CD4-positive, alpha-beta T cell (primary cell): ENCODE measurements around the gene RDH5. TPM values are rescaled to one million over a fixed set of nuclear protein-coding genes. Genes with fewer than 3 reads are reported as not detected.
"Not testable (repeated sequence)": the region's sequence is repeated elsewhere in the genome, so short reads cannot be mapped to it uniquely, and the experiment has no call there.

Experiments
- ATAC-seq: fragments of 200-7000 bp; cut with Tn5 transposase; one replicate; pipeline ENCODE4 v1.10.0; 2022; ENCODE audit warnings: mild to moderate bottlenecking; ENCODE audit not compliant: poor library complexity
- CTCF ChIA-PET: fragments of 350-600 bp; sonication (Branson Sonifier 250); formaldehyde crosslinking; loops from one replicate; lab custom pipeline; 2021; ENCODE audit warnings: antibody characterized with exemption, inconsistent platforms; lab: Charles Lee
- POLR2A ChIA-PET: fragments of 350-600 bp; sonication (Branson Sonifier 250); formaldehyde crosslinking; loops from one replicate; lab custom pipeline; 2021; ENCODE audit warnings: antibody characterized with exemption, inconsistent platforms; lab: Charles Lee
- DNase-seq, 14 experiments: peaks; one replicate each; pipeline ENCODE4 v3.0.0-alpha.2; 2013 to 2020; ENCODE audit warnings: mixed read lengths in 2 of 14
- H3K27ac ChIP-seq, 2 donors: one replicate each; pipeline versions ENCODE4 v1.5.1 to v1.7.0; 2013; ENCODE audit warnings: low read length in 2 of 2, low read depth in 1 of 2, mild to moderate bottlenecking in 1 of 2
- H3K27me3 ChIP-seq, 2 experiments: 1 replicate in 1 of 2; 2 replicates in 1 of 2; pipeline versions ENCODE4 v1.6.1 to v1.7.0; 2013; ENCODE audit warnings: low read length in 2 of 2, control low read depth in 1 of 2, mild to moderate bottlenecking in 1 of 2, moderate library complexity in 1 of 2; ENCODE audit not compliant: insufficient read depth in 2 of 2, control insufficient read depth in 1 of 2
- H3K36me3 ChIP-seq: one replicate; pipeline ENCODE4 v1.6.1; 2013; ENCODE audit warnings: low read length, control low read depth; ENCODE audit not compliant: insufficient read depth
- H3K4me1 ChIP-seq: one replicate; pipeline ENCODE4 v1.6.1; 2013; ENCODE audit warnings: low read length, control low read depth; ENCODE audit not compliant: insufficient read depth
- H3K4me3 ChIP-seq: one replicate; pipeline ENCODE4 v1.5.1; 2013; ENCODE audit warnings: mild to moderate bottlenecking, low read length, moderate library complexity
- H3K9me3 ChIP-seq, 2 experiments: 1 replicate in 1 of 2; 2 replicates in 1 of 2; pipeline versions ENCODE4 v1.6.1 to v1.7.0; 2013; ENCODE audit warnings: low read length in 2 of 2, mild to moderate bottlenecking in 2 of 2, control low read depth in 1 of 2, moderate library complexity in 1 of 2; ENCODE audit not compliant: control insufficient read depth in 1 of 2, insufficient read depth in 1 of 2
- H3K27ac Mint-ChIP-seq: one replicate; pipeline ENCODE4 v1.8.0; 2020; ENCODE audit warnings: mixed read lengths
- H3K27me3 Mint-ChIP-seq: one replicate; pipeline ENCODE4 v1.8.0; 2021; ENCODE audit warnings: mixed read lengths
- H3K36me3 Mint-ChIP-seq: one replicate; pipeline ENCODE4 v1.8.0; 2021; ENCODE audit warnings: low read depth, mixed read lengths
- H3K4me1 Mint-ChIP-seq: one replicate; pipeline ENCODE4 v1.8.0; 2021; ENCODE audit warnings: low read depth, mixed read lengths
- H3K4me3 Mint-ChIP-seq: one replicate; pipeline ENCODE4 v1.8.0; 2020; ENCODE audit warnings: mild to moderate bottlenecking, mixed read lengths
- H3K9me3 Mint-ChIP-seq: one replicate; pipeline ENCODE4 v1.8.0; 2020; ENCODE audit warnings: mixed read lengths
- CTCF ChIP-seq: fragments of 200-600 bp; IDR thresholded peaks from one replicate; pipeline ENCODE4 v1.8.0; 2022; ENCODE audit warnings: antibody characterized with exemption, mild to moderate bottlenecking
- intact Hi-C, 2 experiments: fragments of 100-400 bp; cut with DNase I in 1 of 2; cut with micrococcal nuclease in 1 of 2; formaldehyde crosslinking; loops; one replicate each; pipeline versions ENCODE4 v1.15.1 to v1.9.0; 2023 to 2025; cut with DNase I, micrococcal nuclease
- total RNA-seq, 174 experiments: library from RNA in 2 of 174; stranded (reverse) in 2 of 174; gene quantifications; one replicate each; pipeline ENCODE4 v1.2.3 and lab custom pipeline; 2021 to 2026

RDH5 gene
- total RNA-seq, 2 experiments from 2014 or later = 8.8 TPM

- DNase-seq (no peak), ATAC-seq (no peak)
- POLR2A ChIA-PET = interaction anchor here (1.1 to 2.2 kb wide), 4 partner anchors 9 to 796 kb away, joined by 3 to 11 read pairs (median 6); no protein-coding TSS in a partner anchor
- H3K27ac Mint-ChIP-seq = peak overlapping the region; percentile 72
- H3K9me3 Mint-ChIP-seq = no peaks in the 10 kb centered on the region
- no peak overlapping the region for H3K4me3 ChIP-seq
- no peaks in the 10 kb centered on the region for H3K27me3 Mint-ChIP-seq
- H3K4me1 Mint-ChIP-seq = peaks cover 36% of the 10 kb centered on the region
- H3K27me3 ChIP-seq = no peaks in the 10 kb centered on the region
- intact Hi-C loops = loop anchor here in 1 of 2 experiments (10.0 kb wide), 1 partner anchor 716 kb away; the partner anchor contains the start of gene SPRYD4
- H3K4me1 ChIP-seq = peaks cover 23% of the 10 kb centered on the region
- H3K36me3 Mint-ChIP-seq = peaks cover 52% of the 10 kb centered on the region
- no peak overlapping the region for H3K27ac ChIP-seq
- H3K36me3 ChIP-seq = peaks cover 35% of the 10 kb centered on the region
- no peak for TF ChIP-seq CTCF
- no peak overlapping the region for H3K4me3 Mint-ChIP-seq
- H3K9me3 ChIP-seq = no peaks in the 10 kb centered on the region
- CTCF ChIA-PET = interaction anchor here (1.2 to 1.6 kb wide), 3 partner anchors 10 to 178 kb away, joined by 3 to 6 read pairs (median 6); no protein-coding TSS in a partner anchor
These were observed 28.2 kb downstream of the RDH5 start for GRCh38 chr12:55748230-55748993.

- Mint-ChIP-seq H3K4me1 (no peaks in the 10 kb centered on the region), H3K36me3 (peaks cover 88% of the 10 kb centered on the region), H3K27ac (peak overlapping the region; percentile 21), H3K9me3 (no peaks in the 10 kb centered on the region), H3K4me3 (no peak overlapping the region), H3K27me3 (no peaks in the 10 kb centered on the region)
- TF ChIP-seq CTCF = no peak
- Histone ChIP-seq H3K9me3 (no peaks in the 10 kb centered on the region), H3K4me3 (no peak overlapping the region), H3K27ac (no peak overlapping the region), H3K36me3 (peaks cover 91% of the 10 kb centered on the region), H3K4me1 (no peaks in the 10 kb centered on the region), H3K27me3 (no peaks in the 10 kb centered on the region)
- ATAC-seq (no peak), DNase-seq (no peak)
- POLR2A ChIA-PET = interaction anchor here (1.4 kb wide), 1 partner anchor 12 kb away, joined by 4 read pairs; no protein-coding TSS in a partner anchor
- CTCF ChIA-PET = interaction anchor here (0.6 to 1.6 kb wide), 2 partner anchors 17 to 215 kb away, joined by 3 to 4 read pairs; no protein-coding TSS in a partner anchor
- intact Hi-C loops = no loop called here
These were observed 35.1 kb downstream of the RDH5 start for GRCh38 chr12:55755246-55755645.

- POLR2A ChIA-PET = interaction anchor here (0.9 to 1.8 kb wide), 3 partner anchors 10 to 216 kb away, joined by 3 to 6 read pairs (median 4); partner anchors contain the start of gene RAB5B
- Mint-ChIP-seq H3K36me3 (peaks cover 81% of the 10 kb centered on the region), H3K27ac (peak overlapping the region; percentile 21)
These were observed 37.5 kb downstream of the RDH5 start for GRCh38 chr12:55757701-55758100.

GRCh38 chr12:55758575-55758974, 38.4 kb downstream of the RDH5 start:
- peaks cover 82% of the 10 kb centered on the region for H3K36me3 ChIP-seq
- H3K4me1 Mint-ChIP-seq, H3K27me3 ChIP-seq, DNase-seq, H3K9me3 ChIP-seq, H3K27ac ChIP-seq, H3K9me3 Mint-ChIP-seq, H3K4me3 Mint-ChIP-seq, ATAC-seq, H3K4me1 ChIP-seq, intact Hi-C loops, H3K27me3 Mint-ChIP-seq, H3K27ac Mint-ChIP-seq, H3K4me3 ChIP-seq: not testable (repeated sequence)
- POLR2A ChIA-PET = interaction anchor here (0.6 to 0.9 kb wide), 2 partner anchors 189 to 216 kb away, joined by 3 read pairs; partner anchors contain the start of gene RAB5B
- H3K36me3 Mint-ChIP-seq = peaks cover 79% of the 10 kb centered on the region
- CTCF ChIA-PET = interaction anchor here (1.1 kb wide), 1 partner anchor 15 kb away, joined by 3 read pairs; no protein-coding TSS in a partner anchor

More at GRCh38 chr12:55757701-55758100, 37.5 kb downstream of the RDH5 start:
- Histone ChIP-seq H3K4me1 (no peaks in the 10 kb centered on the region), H3K4me3 (no peak overlapping the region), H3K36me3 (peaks cover 88% of the 10 kb centered on the region), H3K9me3 (no peaks in the 10 kb centered on the region), H3K27me3 (no peaks in the 10 kb centered on the region), H3K27ac (no peak overlapping the region)
- H3K9me3 Mint-ChIP-seq = no peaks in the 10 kb centered on the region
- DNase-seq = no peak
- no peaks in the 10 kb centered on the region for H3K4me1 Mint-ChIP-seq
- H3K27me3 Mint-ChIP-seq = no peaks in the 10 kb centered on the region
- CTCF ChIA-PET = interaction anchor here (1.3 kb wide), 1 partner anchor 19 kb away, joined by 5 read pairs; no protein-coding TSS in a partner anchor
- ATAC-seq = no peak
- H3K4me3 Mint-ChIP-seq = no peak overlapping the region
- intact Hi-C loops = no loop called here
- no peak for TF ChIP-seq CTCF
